ENCODE measurements around the gene DUSP8. TPM values are rescaled to one million over a fixed set of nuclear protein-coding genes. Genes with fewer than 3 reads are reported as not detected.

The DUSP8 gene
- polyA plus RNA-seq, 1 of the 3 experiments (the other 2 are of a cell fraction), result 2.0 TPM

- no peak overlapping the region for H3K9ac ChIP-seq
- peaks cover 87% of the 10 kb centered on the region for H4K20me1 ChIP-seq (ENCODE audit: insufficient read depth)
- peak; percentile 14 for DNase-seq
- H3K4me2 ChIP-seq, result no peak overlapping the region
- TF ChIP-seq MXI1 (IDR thresholded peaks at IDR 0.05; ENCODE audit: low read depth, low read length) (no peak), CTCF (IDR thresholded peaks at IDR 0.05) (no peak), YY1 (IDR thresholded peaks at IDR 0.05; ENCODE audit: low read depth) (no peak), RXRA (IDR thresholded peaks at IDR 0.05; ENCODE audit: borderline replicate concordance, low read depth) (no peak), IRF3 (IDR thresholded peaks at IDR 0.05; ENCODE audit: low read depth, low read length) (no peak), PBX3 (IDR thresholded peaks at IDR 0.05) (no peak), NRF1 (IDR thresholded peaks at IDR 0.05; ENCODE audit: low read depth, low read length) (no peak), ZBTB33 (IDR thresholded peaks at IDR 0.05; ENCODE audit: borderline replicate concordance, low read depth) (no peak), FOXJ3 (CRISPR knock-in tag; IDR thresholded peaks at IDR 0.05) (no peak), NFIC (IDR thresholded peaks at IDR 0.05; ENCODE audit: borderline replicate concordance) (no peak), CHD2 (IDR thresholded peaks at IDR 0.05; ENCODE audit: low read length, partially characterized antibody) (no peak), FOSL2 (IDR thresholded peaks at IDR 0.05; ENCODE audit: borderline replicate concordance, low read depth) (no peak), MEF2A (IDR thresholded peaks at IDR 0.05; ENCODE audit: borderline replicate concordance, low read depth) (no peak), RAD21 (IDR thresholded peaks at IDR 0.05; ENCODE audit: low read length) (no peak), TCF12 (IDR thresholded peaks at IDR 0.05) (no peak), USF1 (IDR thresholded peaks at IDR 0.05; ENCODE audit: borderline replicate concordance, low read depth) (no peak)
- H3K27ac ChIP-seq (ENCODE audit: low read depth in 2 of 2, low read length in 1 of 2), result no peak overlapping the region; a peak in 1 of 4 replicates
- POLR2A ChIA-PET, result interaction anchor here (0.5 kb wide), 1 partner anchor 15 kb away, joined by 4 read pairs; no protein-coding TSS in a partner anchor
- no peak overlapping the region for H3K4me3 ChIP-seq (ENCODE audit: low read depth in 2 of 2, low read length in 1 of 2)
- H3F3A ChIP-seq (replicated peaks; ENCODE audit: insufficient read depth), result peaks cover 4% of the 10 kb centered on the region
- no peaks in the 10 kb centered on the region for H3K9me2 ChIP-seq
- no peaks in the 10 kb centered on the region for H3K27me3 ChIP-seq (ENCODE audit: insufficient read depth)
- H3K36me3 ChIP-seq (replicated peaks in 1 of 2; ENCODE audit: control insufficient read depth in 1 of 2, insufficient read depth in 2 of 2, low read length in 1 of 2), result no peaks in the 10 kb centered on the region
- H2AFZ ChIP-seq (ENCODE audit: low read depth), result no peak overlapping the region
- no peaks in the 10 kb centered on the region for H3K9me3 ChIP-seq
- CTCF ChIA-PET, result interaction anchor here (0.7 to 3.9 kb wide), 34 partner anchors 9 to 402 kb away, joined by 3 to 40 read pairs (median 7); partner anchors contain the start of genes BRSK2 and MOB2
- 94% methylated on average over 31 of the region's 31 CpGs for WGBS (ENCODE audit: low lambda C conversion rate)
- H3K4me1 ChIP-seq (ENCODE audit: control insufficient read depth in 1 of 2, insufficient read depth in 2 of 2, low read depth in 1 of 2, low read length in 1 of 2), result peaks cover 0 to 29% of the 10 kb centered on the region in 2 experiments; a peak in 1 of 4 replicates
- peaks cover 66% of the 10 kb centered on the region for H3K79me2 ChIP-seq (ENCODE audit: insufficient read depth)
Observed at GRCh38 chr11:1514336-1515061, 57.6 kb downstream of the DUSP8 start.
